LNCaP clone FGC (cell line): Measurements from ENCODE around the gene F12.

Source experiments
- DNase-seq: peaks from one replicate; pipeline ENCODE4 v3.0.0-alpha.2; 2011; ENCODE audit warnings: low read depth
- H3K4me3 ChIP-seq: 2 replicates; pipeline ENCODE4 v1.5.1; 2011; ENCODE audit warnings: mild to moderate bottlenecking, low read depth, low read length, control low read depth
- TF ChIP-seq, protein P1 (sequence below): IDR thresholded peaks from 2 replicates; pipeline ENCODE4 v1.5.1; 2012; ENCODE audit warnings: mild to moderate bottlenecking; ENCODE audit not compliant: control insufficient read depth, insufficient read depth; ENCODE audit errors: extremely low read depth

F12 gene

GRCh38 chr5:177435847-177436536, 26.6 kb upstream of the F12 start:
- TF ChIP-seq, protein P1, sequence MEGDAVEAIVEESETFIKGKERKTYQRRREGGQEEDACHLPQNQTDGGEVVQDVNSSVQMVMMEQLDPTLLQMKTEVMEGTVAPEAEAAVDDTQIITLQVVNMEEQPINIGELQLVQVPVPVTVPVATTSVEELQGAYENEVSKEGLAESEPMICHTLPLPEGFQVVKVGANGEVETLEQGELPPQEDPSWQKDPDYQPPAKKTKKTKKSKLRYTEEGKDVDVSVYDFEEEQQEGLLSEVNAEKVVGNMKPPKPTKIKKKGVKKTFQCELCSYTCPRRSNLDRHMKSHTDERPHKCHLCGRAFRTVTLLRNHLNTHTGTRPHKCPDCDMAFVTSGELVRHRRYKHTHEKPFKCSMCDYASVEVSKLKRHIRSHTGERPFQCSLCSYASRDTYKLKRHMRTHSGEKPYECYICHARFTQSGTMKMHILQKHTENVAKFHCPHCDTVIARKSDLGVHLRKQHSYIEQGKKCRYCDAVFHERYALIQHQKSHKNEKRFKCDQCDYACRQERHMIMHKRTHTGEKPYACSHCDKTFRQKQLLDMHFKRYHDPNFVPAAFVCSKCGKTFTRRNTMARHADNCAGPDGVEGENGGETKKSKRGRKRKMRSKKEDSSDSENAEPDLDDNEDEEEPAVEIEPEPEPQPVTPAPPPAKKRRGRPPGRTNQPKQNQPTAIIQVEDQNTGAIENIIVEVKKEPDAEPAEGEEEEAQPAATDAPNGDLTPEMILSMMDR = no peak
- no peak for DNase-seq
- H3K4me3 ChIP-seq = no peak overlapping the region

DNA sequence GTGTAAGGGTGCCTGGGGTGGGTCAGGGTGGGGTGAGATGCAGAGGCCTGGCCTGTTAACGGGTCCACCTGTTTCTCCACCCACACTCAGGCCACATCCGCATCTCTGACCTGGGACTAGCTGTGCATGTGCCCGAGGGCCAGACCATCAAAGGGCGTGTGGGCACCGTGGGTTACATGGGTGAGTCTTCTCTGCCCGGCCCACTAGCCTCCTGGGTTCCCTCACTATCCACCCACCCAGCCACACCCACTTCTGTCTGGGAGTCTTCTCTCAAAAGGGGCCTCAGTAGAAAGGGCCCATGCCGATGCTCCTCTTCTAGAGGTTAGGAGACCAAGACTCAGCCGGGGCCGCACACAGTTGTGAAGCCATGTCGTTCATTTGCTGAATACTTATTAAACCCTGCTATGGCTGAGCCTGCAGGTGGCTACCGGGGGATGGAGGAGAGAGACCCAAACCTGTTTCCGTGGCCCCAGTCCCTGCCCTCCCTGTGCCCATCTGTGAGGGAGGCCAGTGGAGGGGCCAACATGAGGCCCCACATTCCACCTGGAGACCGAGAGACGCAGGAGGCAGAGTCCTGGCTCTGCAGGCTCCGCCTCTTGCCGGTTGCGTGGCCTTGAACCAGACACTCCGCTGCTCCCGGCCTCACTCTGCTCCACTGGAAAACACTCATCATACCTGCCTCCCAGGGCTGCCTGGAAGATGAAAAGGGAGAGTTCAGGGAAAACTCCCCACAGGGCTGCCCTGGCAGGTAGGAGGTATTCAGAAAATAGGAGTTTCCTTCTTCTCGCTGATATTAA, 25.8 kb upstream of the F12 start:
- TF ChIP-seq, protein P1 = no peak
- no peak for DNase-seq
- no peak overlapping the region for H3K4me3 ChIP-seq

DNA sequence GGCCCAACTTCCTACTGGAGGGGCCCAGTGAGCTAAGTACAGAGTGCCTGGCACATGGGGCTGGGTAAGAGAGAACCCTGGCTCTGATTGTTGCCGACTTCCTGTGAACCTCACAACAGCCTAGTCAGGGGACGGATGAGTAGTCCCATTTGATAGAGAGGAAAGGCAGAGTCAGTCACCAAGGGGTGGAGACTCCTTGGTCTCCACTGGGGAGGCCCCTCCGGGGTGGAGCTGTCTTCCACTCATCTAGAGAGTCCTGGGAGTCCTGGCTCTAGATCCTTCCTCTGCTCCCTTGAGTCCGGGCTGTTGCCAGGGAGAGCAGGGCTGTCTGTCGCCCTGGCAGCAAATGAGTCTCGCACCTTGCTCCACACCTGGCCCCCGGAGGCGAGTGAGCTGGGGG, 25.1 kb upstream of the F12 start:
- TF ChIP-seq, protein P1 = no peak
- no peak overlapping the region for H3K4me3 ChIP-seq
- DNase-seq = no peak

- no peak for DNase-seq
- H3K4me3 ChIP-seq = no peak overlapping the region
- TF ChIP-seq, protein P1 = no peak
These were observed 24.4 kb upstream of the F12 start for GRCh38 chr5:177433658-177434217.

DNA sequence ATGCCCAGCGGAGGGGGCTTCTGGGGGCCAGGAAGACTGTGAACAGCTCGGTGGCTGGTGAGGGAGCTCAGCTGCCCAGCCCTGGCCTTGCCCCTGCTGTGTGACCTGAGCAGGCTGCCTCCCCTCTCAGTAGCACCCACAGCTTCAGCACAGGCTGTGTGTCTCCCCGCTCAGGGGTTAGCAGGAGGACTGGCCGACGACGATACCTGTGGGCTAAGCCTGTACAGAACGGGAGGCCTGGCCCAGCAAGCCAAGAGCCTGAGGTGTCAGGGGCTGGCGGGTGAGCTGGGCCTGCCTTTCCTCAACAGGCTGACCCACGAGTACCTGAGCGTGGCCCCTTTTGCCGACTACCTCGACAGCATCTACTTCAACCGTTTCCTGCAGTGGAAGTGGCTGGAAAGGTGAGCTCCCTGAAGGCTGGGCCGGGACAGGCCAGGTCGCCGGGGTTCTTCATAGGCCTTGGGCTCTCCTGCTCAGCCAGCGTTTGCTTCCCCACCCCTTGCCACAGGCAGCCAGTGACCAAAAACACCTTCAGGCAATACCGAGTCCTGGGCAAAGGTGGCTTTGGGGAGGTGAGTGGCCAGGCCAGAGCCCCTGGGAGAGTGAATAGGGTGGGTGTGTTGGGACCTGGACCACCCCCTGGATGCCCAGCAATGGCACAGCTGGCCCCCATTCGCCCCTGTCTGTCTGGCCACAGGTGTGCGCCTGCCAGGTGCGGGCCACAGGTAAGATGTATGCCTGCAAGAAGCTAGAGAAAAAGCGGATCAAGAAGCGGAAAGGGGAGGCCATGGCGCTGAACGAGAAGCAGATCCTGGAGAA, 23.7 kb upstream of the F12 start:
- TF ChIP-seq, protein P1 = no peak
- DNase-seq = no peak
- H3K4me3 ChIP-seq = no peak overlapping the region

DNA sequence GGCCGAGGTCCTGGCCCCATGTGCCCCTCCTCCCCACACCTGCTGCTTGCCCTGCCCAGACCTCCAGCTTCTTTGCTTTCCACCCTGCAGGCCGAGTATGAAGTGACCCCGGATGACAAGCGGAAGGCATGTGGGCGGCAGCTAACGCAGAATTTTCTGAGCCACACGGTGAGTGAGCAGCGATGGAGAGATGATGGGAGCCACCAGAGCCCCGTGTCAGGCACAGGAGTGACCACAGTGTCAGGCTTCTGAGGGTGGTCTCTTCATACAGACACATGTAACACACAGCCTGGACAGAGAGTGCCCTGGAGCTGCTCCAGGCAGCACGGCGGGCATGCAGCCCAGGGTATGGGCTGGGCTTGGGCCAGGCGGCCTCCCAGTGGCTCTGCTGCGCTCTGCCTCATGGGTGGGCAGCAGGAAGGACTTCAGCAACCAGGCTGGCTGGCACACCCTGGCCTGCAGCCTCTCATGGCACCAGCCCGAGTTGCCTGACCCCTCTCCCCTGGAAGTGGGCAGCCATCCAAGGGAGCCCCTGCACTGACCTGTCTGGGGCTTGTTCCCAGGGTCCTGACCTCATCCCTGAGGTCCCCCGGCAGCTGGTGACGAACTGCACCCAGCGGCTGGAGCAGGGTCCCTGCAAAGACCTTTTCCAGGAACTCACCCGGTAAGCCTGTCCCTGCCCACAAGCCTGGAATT, 22.9 kb upstream of the F12 start:
- no peak overlapping the region for H3K4me3 ChIP-seq
- DNase-seq = no peak
- TF ChIP-seq, protein P1 = no peak
